ENCODE results near the gene EPB41L4A.
A peak's percentile ranks its signal among the peaks of the same experiment; 100 is the strongest.

EPB41L4A gene

DNA sequence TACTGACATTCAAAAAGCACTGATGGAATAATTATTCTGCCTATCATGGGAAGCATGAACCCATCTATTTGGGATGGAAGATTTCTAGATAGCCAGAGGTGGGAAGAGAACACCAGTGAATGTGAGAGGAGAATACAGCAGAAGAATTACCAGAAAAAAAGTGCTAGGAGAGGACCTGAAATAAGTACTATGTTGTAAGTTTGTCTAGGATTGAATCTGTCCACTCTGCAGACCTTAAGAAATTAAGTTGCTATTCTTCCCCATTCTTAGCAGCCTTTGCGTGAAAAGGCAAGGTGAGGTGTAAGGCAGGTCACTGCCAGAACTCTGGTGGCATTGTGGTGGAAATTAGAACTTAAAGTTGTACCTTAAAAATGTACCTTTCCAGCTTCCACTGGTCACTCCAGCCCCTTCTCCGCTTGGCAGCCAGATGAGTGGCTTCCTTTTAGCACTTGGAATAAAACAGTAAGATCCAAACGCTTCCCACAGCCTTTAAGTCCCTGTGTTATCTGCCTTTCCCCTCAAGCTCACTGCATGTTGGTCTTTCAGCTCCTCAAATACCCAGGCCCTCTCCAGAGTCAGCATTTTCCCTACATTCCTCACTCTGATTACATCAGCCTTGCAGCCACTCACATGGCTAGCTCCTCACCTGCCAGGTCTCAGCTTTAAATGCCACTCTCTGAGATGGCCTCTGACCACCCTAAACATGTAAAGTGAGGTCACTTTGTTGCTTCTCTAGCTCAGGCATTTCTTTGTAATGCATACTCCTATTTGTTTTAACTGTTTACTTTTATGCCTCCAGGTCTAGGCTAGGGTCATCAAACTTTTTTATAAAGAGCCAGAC is 253.0 kb downstream of the EPB41L4A start:
- H3K27ac ChIP-seq, result peak overlapping the region; percentile 37

DNA sequence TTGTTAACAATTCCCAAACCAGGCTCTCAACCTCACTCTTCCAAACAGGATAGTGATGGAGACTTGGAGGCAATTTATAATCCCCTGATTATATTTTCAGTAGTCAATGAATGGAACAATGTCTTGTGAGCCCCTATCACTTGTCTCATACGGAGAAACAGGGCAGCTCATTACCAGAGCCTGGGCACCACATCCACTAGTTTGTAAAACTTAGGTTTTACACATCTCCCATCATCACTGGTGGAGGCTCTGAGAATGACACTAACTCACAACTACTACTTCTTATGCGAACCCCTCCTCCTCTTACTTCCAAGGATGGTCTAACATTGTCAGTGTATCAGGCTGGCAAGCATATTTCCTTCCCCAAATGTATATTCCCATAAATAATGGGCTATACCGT is 253.7 kb downstream of the EPB41L4A start:
- H3K27ac ChIP-seq, result no peak overlapping the region
- TF ChIP-seq, protein P1, sequence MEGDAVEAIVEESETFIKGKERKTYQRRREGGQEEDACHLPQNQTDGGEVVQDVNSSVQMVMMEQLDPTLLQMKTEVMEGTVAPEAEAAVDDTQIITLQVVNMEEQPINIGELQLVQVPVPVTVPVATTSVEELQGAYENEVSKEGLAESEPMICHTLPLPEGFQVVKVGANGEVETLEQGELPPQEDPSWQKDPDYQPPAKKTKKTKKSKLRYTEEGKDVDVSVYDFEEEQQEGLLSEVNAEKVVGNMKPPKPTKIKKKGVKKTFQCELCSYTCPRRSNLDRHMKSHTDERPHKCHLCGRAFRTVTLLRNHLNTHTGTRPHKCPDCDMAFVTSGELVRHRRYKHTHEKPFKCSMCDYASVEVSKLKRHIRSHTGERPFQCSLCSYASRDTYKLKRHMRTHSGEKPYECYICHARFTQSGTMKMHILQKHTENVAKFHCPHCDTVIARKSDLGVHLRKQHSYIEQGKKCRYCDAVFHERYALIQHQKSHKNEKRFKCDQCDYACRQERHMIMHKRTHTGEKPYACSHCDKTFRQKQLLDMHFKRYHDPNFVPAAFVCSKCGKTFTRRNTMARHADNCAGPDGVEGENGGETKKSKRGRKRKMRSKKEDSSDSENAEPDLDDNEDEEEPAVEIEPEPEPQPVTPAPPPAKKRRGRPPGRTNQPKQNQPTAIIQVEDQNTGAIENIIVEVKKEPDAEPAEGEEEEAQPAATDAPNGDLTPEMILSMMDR (conservative IDR thresholded peaks at IDR 0.05), result no peak

More for the DNA sequence above, 253.0 kb downstream of the EPB41L4A start:
- TF ChIP-seq, protein P1 (conservative IDR thresholded peaks at IDR 0.05), result no peak

DNA sequence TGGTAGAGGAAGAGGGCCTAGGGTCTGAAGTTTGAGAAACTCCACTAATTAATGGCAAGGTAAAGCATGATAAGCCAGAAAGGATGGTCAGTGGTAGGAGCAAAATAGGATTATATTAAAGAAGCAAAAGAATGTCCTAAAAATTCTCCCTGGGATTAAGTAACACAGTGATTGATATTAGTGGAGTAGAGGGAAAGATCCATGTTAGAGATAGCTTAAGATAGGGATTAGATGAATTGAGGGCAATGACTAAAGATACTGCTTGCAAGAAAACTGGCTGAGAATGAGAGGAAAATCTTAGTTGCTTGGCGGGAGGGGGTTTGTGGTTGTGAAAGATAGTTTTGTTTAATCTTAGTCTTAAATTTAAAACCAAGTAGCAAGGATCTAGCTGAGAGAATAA is 255.6 kb downstream of the EPB41L4A start:
- H3K27ac ChIP-seq, result no peak overlapping the region
- TF ChIP-seq, protein P1 (conservative IDR thresholded peaks at IDR 0.05), result no peak

DNA sequence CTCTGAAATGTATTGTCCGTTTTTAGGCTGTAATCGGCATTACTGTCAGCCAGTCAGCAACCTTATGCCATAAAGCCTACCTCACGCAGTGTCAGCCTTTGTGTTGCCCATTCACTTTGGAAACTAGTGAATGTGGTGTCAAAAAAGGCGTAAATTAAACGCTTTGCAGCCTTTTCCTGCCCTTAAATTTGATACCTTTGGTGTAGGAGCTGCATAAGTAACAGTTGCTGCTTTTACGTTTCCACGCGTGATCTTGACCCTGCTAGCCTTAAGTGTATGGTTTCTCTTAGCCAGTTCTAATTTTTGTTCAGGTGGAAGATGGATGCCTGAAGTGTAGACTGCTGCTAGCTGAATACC is 257.7 kb downstream of the EPB41L4A start:
- TF ChIP-seq, protein P1 (conservative IDR thresholded peaks at IDR 0.05), result no peak
- peak overlapping the region; percentile 87 for H3K27ac ChIP-seq

- TF ChIP-seq, protein P1 (conservative IDR thresholded peaks at IDR 0.05), result peak; percentile 98
- peak overlapping the region; percentile 87 for H3K27ac ChIP-seq
Observed at GRCh38 chr5:112160652-112161391, 258.3 kb downstream of the EPB41L4A start.

GRCh38 chr5:112159435-112159834 is 259.6 kb downstream of the EPB41L4A start:
- TF ChIP-seq, protein P1 (conservative IDR thresholded peaks at IDR 0.05), result no peak
- no peak overlapping the region for H3K27ac ChIP-seq

GRCh38 chr5:112156211-112156610 is 262.9 kb downstream of the EPB41L4A start:
- TF ChIP-seq, protein P1 (conservative IDR thresholded peaks at IDR 0.05), result no peak
- H3K27ac ChIP-seq, result no peak overlapping the region

All from VCaP (cell line).